K562 (cell line): ENCODE results near the gene SGSM2. TPM values are rescaled to one million over a fixed set of nuclear protein-coding genes. Genes with fewer than 3 reads are reported as not detected.

ENCODE experiments used
- BHLHE40 ChIP-seq: IDR thresholded peaks from 2 replicates; pipeline ENCODE4 v1.6.1; 2011; ENCODE audit warnings: low read length, improper control_type of control experiment
- CCAR2 ChIP-seq: fragments of 200-400 bp; formaldehyde crosslinking; IDR thresholded peaks from 2 replicates; pipeline ENCODE4 v1.6.1; 2017; ENCODE audit warnings: mild to moderate bottlenecking, low read depth, low read length
- MNT ChIP-seq, 2 experiments: fragments of 450-650 bp; conservative IDR thresholded peaks; 2 replicates each; pipeline ENCODE4 v1.6.1; 2017; ENCODE audit warnings: mild to moderate bottlenecking in 2 of 2, moderate library complexity in 2 of 2
- MYBL2 ChIP-seq, 2 experiments: fragments of 450-650 bp in 1 of 2; sonication (generic) in 1 of 2; formaldehyde crosslinking in 1 of 2; IDR thresholded peaks; 2 replicates each; pipeline versions ENCODE4 v1.6.1 to v1.8.1; 2017 to 2022; ENCODE audit warnings: borderline replicate concordance in 1 of 2, inconsistent platforms in 1 of 2, low read depth in 1 of 2, mild to moderate bottlenecking in 1 of 2, missing genetic modification reagents in 1 of 2, moderate library complexity in 1 of 2
- NFE2L1 ChIP-seq: fragments of 450-650 bp; IDR thresholded peaks from 2 replicates; pipeline ENCODE4 v1.6.1; 2016; ENCODE audit warnings: missing genetic modification characterization, low read depth, mild to moderate bottlenecking, missing compliant biosample characterization, moderate library complexity, borderline replicate concordance
- POU5F1 ChIP-seq: fragments of 150-350 bp; IDR thresholded peaks from 2 replicates; pipeline ENCODE4 v1.6.1; 2014; ENCODE audit warnings: borderline replicate concordance, low read length, low read depth, mild to moderate bottlenecking; ENCODE audit not compliant: partially characterized antibody
- PRMT5 ChIP-seq: sonication (generic); formaldehyde crosslinking; IDR thresholded peaks from 2 replicates; pipeline ENCODE4 v1.5.0; 2020; ENCODE audit warnings: missing genetic modification reagents
- SIX5 ChIP-seq, 2 experiments: IDR thresholded peaks; 2 replicates each; pipeline ENCODE4 v1.6.1; 2011; ENCODE audit warnings: low read length in 2 of 2, borderline replicate concordance in 1 of 2, low read depth in 1 of 2, mild to moderate bottlenecking in 1 of 2, moderate library complexity in 1 of 2; ENCODE audit not compliant: insufficient read depth in 1 of 2
- TCF7 ChIP-seq: sonication (generic); IDR thresholded peaks from 2 replicates; pipeline ENCODE4 v1.6.1; 2016; ENCODE audit warnings: antibody characterized with exemption, borderline replicate concordance
- TSC22D4 ChIP-seq: fragments of 450-650 bp; IDR thresholded peaks from 2 replicates; pipeline ENCODE4 v1.6.1; 2016; ENCODE audit warnings: missing genetic modification characterization, missing biosample characterization, control low read depth
- ZC3H4 ChIP-seq: sonication (generic); formaldehyde crosslinking; IDR thresholded peaks from 2 replicates; pipeline ENCODE4 v1.9.0; 2021; ENCODE audit warnings: missing genetic modification reagents, borderline replicate concordance
- ZFP36 ChIP-seq: fragments of 150-350 bp; IDR thresholded peaks from 2 replicates; pipeline ENCODE4 v1.6.1; 2018; ENCODE audit warnings: low read length, low read depth; ENCODE audit not compliant: partially characterized antibody
- ZNF696 ChIP-seq: fragments of 250-450 bp; sonication (Bioruptor Pico); conservative IDR thresholded peaks from 2 replicates; pipeline ENCODE4 v1.4.0; 2020; ENCODE audit warnings: mild to moderate bottlenecking, moderate library complexity
- polyA plus RNA-seq, 8 experiments: library from polyadenylated mRNA; depleted of rRNA in 4 of 8; stranded (reverse) in 5 of 8; unstranded in 3 of 8; fragments of >200 nt; fragmentation: Nextera tagmentation in 2 of 8; fragmentation: Illumina TruSeq in 1 of 8; extraction: Ambion mirVana in 2 of 8; extraction: Trizol in 1 of 8; gene quantifications; 2 replicates each; pipeline versions ENCODE4 v1.2.1 to v1.2.3, GENCODE V29; 2011 to 2014; ENCODE audit warnings: inconsistent platforms in 1 of 8, missing spikeins in 1 of 8
- total RNA-seq, 7 experiments: library from RNA; depleted of rRNA in 6 of 7; stranded (reverse); fragments of >200 nt in 6 of 7; fragmentation: Illumina TruSeq in 2 of 7; extraction: Trizol in 2 of 7; gene quantifications; 2 replicates each; pipeline versions ENCODE4 v1.2.1 to v1.2.3, GENCODE V29; 2011 to 2021; ENCODE audit warnings: low replicate concordance in 1 of 7
- TF ChIP-seq, protein P1 (sequence below): fragments of 450-650 bp; formaldehyde crosslinking; IDR thresholded peaks from 2 replicates; pipeline ENCODE4 v1.4.0; 2020; ENCODE audit warnings: mild to moderate bottlenecking, moderate library complexity
- TF ChIP-seq, protein P2 (sequence below): fragments of 250-450 bp; sonication (Bioruptor Pico); IDR thresholded peaks from 2 replicates; pipeline ENCODE4 v1.4.0; 2020; ENCODE audit warnings: mild to moderate bottlenecking
- TF ChIP-seq, protein P3 (sequence below), 2 experiments: fragments of 450-650 bp; IDR thresholded peaks; 2 replicates each; pipeline ENCODE4 v1.6.1; 2016

Gene SGSM2
- total and polyA plus RNA-seq, 9 of the 15 experiments (the other 6 are each of a cell fraction or from before 2014, with no cell fraction given), result 0.20 to 26.3 (median 14.8) TPM

DNA sequence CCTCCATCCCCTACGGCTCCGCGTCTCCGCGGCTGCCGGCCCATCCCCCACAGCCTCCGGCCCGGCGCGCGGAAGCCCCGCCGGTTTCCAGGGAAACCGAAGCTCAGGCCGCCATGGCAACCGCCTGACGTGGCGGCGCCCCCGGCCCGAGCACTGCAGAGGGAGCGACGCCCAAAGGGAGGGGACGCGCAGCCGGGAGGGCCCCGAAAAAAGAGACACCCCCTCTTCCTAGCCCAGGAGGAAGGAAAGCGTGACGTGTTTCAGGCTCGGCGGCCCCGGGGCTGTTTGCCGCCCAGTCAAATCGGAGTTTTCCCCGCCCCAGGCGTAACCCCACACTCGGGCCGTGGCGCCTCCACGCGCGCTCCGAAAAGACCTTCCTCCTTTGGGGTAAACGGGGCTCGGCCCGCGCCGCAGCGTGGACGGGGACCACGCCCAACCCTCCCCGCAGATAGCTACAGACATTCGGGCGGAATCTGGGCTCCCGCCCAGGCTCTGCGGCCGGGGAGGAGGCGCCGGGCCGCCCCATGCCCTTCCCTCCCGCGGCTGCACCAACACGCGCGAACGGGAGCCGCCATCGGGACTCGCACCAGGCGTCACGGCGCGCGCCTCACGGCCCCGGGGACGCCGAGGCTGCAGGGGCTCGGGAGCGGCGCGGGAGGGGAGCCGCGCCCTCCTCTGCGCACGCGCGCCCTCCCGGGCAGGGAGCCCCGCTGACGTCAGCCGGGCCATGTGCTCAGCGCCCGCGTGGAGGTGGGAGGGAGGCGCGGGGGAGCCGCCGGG is 56.1 kb downstream of the SGSM2 start (continued):
- TF ChIP-seq, protein P1, sequence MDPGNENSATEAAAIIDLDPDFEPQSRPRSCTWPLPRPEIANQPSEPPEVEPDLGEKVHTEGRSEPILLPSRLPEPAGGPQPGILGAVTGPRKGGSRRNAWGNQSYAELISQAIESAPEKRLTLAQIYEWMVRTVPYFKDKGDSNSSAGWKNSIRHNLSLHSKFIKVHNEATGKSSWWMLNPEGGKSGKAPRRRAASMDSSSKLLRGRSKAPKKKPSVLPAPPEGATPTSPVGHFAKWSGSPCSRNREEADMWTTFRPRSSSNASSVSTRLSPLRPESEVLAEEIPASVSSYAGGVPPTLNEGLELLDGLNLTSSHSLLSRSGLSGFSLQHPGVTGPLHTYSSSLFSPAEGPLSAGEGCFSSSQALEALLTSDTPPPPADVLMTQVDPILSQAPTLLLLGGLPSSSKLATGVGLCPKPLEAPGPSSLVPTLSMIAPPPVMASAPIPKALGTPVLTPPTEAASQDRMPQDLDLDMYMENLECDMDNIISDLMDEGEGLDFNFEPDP, result no peak
- TF ChIP-seq TSC22D4 (tag) (no peak), ZNF696 (no peak), TCF7 (no peak), POU5F1 (no peak), ZFP36 (no peak), ZC3H4 (CRISPR knock-in tag) (no peak), PRMT5 (CRISPR knock-in tag) (no peak), CCAR2 (no peak), MYBL2 (IDR thresholded peaks at IDR 0.05; ENCODE audit: low read depth) (no peak), MYBL2 (CRISPR knock-in tag; IDR thresholded peaks at IDR 0.05; ENCODE audit: borderline replicate concordance) (no peak), SIX5 (IDR thresholded peaks at IDR 0.05; ENCODE audit: borderline replicate concordance in 1 of 2, insufficient read depth in 1 of 2, low read depth in 1 of 2, low read length in 2 of 2) (no peak), NFE2L1 (no peak), BHLHE40 (0 out of 2 replicates have a peak, but pooled peaks have one; percentile 2), MNT (conservative IDR thresholded peaks at IDR 0.05) (peak; percentile 83 to 87)
- TF ChIP-seq, protein P2, sequence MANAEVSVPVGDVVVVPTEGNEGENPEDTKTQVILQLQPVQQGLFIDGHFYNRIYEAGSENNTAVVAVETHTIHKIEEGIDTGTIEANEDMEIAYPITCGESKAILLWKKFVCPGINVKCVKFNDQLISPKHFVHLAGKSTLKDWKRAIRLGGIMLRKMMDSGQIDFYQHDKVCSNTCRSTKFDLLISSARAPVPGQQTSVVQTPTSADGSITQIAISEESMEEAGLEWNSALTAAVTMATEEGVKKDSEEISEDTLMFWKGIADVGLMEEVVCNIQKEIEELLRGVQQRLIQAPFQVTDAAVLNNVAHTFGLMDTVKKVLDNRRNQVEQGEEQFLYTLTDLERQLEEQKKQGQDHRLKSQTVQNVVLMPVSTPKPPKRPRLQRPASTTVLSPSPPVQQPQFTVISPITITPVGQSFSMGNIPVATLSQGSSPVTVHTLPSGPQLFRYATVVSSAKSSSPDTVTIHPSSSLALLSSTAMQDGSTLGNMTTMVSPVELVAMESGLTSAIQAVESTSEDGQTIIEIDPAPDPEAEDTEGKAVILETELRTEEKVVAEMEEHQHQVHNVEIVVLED (CRISPR knock-in tag), result no peak
- TF ChIP-seq, protein P3, sequence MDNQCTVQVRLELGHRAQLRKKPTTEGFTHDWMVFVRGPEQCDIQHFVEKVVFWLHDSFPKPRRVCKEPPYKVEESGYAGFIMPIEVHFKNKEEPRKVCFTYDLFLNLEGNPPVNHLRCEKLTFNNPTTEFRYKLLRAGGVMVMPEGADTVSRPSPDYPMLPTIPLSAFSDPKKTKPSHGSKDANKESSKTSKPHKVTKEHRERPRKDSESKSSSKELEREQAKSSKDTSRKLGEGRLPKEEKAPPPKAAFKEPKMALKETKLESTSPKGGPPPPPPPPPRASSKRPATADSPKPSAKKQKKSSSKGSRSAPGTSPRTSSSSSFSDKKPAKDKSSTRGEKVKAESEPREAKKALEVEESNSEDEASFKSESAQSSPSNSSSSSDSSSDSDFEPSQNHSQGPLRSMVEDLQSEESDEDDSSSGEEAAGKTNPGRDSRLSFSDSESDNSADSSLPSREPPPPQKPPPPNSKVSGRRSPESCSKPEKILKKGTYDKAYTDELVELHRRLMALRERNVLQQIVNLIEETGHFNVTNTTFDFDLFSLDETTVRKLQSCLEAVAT (IDR thresholded peaks at IDR 0.05), result no peak
